Right lobe of liver (tissue), 6 donors: Measurements from ENCODE around the gene SURF4. TPM values are rescaled to one million over a fixed set of nuclear protein-coding genes. Genes with fewer than 3 reads are reported as not detected.

ENCODE experiments used
- ATAC-seq, 4 donors: fragments of 200-7000 bp; cut with Tn5 transposase; one replicate each; pipeline ENCODE4 v1.9.1; 2020; ENCODE audit warnings: mild to moderate bottlenecking in 4 of 4, moderate library complexity in 4 of 4
- DNase-seq, 3 donors: peaks; one replicate each; pipeline ENCODE4 v3.0.0-alpha.2; 2020
- H3K27ac ChIP-seq, 3 donors: fragments of 200-600 bp; one replicate each; pipeline ENCODE4 v1.8.0; 2022
- H3K27me3 ChIP-seq, 2 donors: fragments of 200-600 bp; one replicate each; pipeline ENCODE4 v1.8.0; 2022
- H3K36me3 ChIP-seq, 4 donors: fragments of 200-600 bp; sonication (generic) in 1 of 4; one replicate each; pipeline versions ENCODE4 v1.5.1 to v1.8.0; 2017 to 2022; ENCODE audit warnings: control low read depth in 1 of 4
- H3K4me1 ChIP-seq, 4 donors: fragments of 200-600 bp; sonication (generic) in 1 of 4; one replicate each; pipeline versions ENCODE4 v1.5.1 to v1.8.0; 2017 to 2022; ENCODE audit warnings: control low read depth in 1 of 4
- H3K4me3 ChIP-seq, 3 donors: fragments of 200-600 bp; one replicate each; pipeline ENCODE4 v1.8.0; 2022
- H3K9me3 ChIP-seq, 4 donors: fragments of 200-600 bp; sonication (generic) in 1 of 4; one replicate each; pipeline versions ENCODE4 v1.5.1 to v1.8.0; 2017 to 2022; ENCODE audit warnings: control low read depth in 1 of 4
- POLR2A ChIP-seq: fragments of 450-650 bp; IDR thresholded peaks from one replicate; pipeline ENCODE4 v1.6.1; 2017; ENCODE audit warnings: antibody characterized with exemption, mild to moderate bottlenecking
- WGBS: methylation state at CpG from one replicate; pipeline ENCODE4 v1.1.6; 2018; ENCODE audit warnings: low coverage, low lambda C conversion rate; ENCODE audit not compliant: insufficient coverage; ENCODE audit errors: missing lambda C conversion rate; 5-methylcytosine and 5-hydroxymethylcytosine counted together
- intact Hi-C, 2 donors: fragments of 100-400 bp; cut with DNase I; formaldehyde crosslinking; loops; one replicate each; pipeline versions ENCODE4 v1.11.2 to v1.14.1; 2022
- total RNA-seq, 6 experiments: library from RNA; depleted of rRNA in 2 of 6; stranded (reverse); fragments of >200 nt in 2 of 6; fragmentation: NEBNext Ultra II Directional in 3 of 6; extraction: Animal tissue kit (Norgen Biotek cat#: 25700) in 3 of 6; gene quantifications; one replicate each; pipeline versions ENCODE4 v1.1.0 to v1.2.4, GENCODE V29; 2016 to 2023
- TF ChIP-seq, protein P1 (sequence below), 4 donors: fragments of 200-600 bp in 3 of 4; fragments of 450-650 bp in 1 of 4; IDR thresholded peaks; one replicate each; pipeline versions ENCODE4 v1.5.1 to v1.8.0; 2016 to 2022; ENCODE audit warnings: antibody characterized with exemption in 4 of 4, mild to moderate bottlenecking in 2 of 4
- donor health status: DM: no; HTN: yes; CAD: no.
- donor health status: DM: no; HTN: no; CAD: no.
- donor health status: DM: no; HTN: no; CAD: no.
- donor health status: DM: no; HTN: yes; CAD: no.
- donor health status: DM: no; HTN: yes; CAD: no.

The SURF4 gene
- total RNA-seq, 6 experiments from 2014 or later: 181 to 243 (median 213) TPM

- no peak overlapping the region for H3K27ac ChIP-seq
- H3K4me1 ChIP-seq: peaks cover 0 to 22% (median 7%) of the 10 kb centered on the region in 4 donors
- no peak overlapping the region for H3K4me3 ChIP-seq
- DNase-seq (no peak), ATAC-seq (no peak)
- intact Hi-C loops: no loop called here
- no peaks in the 10 kb centered on the region for H3K9me3 ChIP-seq
- H3K36me3 ChIP-seq: peaks cover 0 to 45% (median 12%) of the 10 kb centered on the region in 4 donors
- TF ChIP-seq POLR2A: no peak
- TF ChIP-seq, protein P1, sequence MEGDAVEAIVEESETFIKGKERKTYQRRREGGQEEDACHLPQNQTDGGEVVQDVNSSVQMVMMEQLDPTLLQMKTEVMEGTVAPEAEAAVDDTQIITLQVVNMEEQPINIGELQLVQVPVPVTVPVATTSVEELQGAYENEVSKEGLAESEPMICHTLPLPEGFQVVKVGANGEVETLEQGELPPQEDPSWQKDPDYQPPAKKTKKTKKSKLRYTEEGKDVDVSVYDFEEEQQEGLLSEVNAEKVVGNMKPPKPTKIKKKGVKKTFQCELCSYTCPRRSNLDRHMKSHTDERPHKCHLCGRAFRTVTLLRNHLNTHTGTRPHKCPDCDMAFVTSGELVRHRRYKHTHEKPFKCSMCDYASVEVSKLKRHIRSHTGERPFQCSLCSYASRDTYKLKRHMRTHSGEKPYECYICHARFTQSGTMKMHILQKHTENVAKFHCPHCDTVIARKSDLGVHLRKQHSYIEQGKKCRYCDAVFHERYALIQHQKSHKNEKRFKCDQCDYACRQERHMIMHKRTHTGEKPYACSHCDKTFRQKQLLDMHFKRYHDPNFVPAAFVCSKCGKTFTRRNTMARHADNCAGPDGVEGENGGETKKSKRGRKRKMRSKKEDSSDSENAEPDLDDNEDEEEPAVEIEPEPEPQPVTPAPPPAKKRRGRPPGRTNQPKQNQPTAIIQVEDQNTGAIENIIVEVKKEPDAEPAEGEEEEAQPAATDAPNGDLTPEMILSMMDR (IDR thresholded peaks at IDR 0.05): no peak
- 77% methylated on average over 1 of the region's 1 CpG for WGBS
- no peaks in the 10 kb centered on the region for H3K27me3 ChIP-seq
These were observed 39.3 kb upstream of the SURF4 start for GRCh38 chr9:133415170-133415569.

DNA sequence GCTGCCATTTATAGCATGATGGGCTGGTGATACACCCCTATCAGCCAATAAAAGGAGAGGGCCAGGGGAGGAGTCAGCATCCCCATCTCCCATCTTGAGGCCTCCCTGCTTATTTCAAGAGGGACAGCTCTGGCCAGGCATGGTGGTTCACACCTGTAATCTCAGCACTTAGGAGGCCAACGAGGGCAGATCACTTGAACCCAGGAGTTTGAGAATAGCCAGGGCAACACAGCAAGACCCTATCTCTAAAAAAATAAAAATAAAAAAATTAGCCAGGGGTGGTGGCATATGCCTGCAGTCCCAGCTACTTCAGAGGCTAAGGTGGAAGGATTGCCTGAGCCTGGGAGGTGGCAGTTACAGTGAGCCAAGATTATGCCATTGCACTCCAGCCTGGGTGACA lies 32.2 kb upstream of the SURF4 start:
- Histone ChIP-seq H3K4me3 (no peak overlapping the region), H3K27me3 (no peaks in the 10 kb centered on the region), H3K36me3 (peaks cover 3 to 64% (median 22%) of the 10 kb centered on the region in 4 donors), H3K9me3 (no peaks in the 10 kb centered on the region), H3K27ac (no peak overlapping the region), H3K4me1 (peaks cover 0 to 9% (median 2%) of the 10 kb centered on the region in 4 donors)
- ATAC-seq: no peak
- TF ChIP-seq POLR2A: no peak
- TF ChIP-seq, protein P1 (IDR thresholded peaks at IDR 0.05): no peak
- DNase-seq: no peak
- intact Hi-C loops: loop anchor here in 1 of 2 donors (5.0 to 10.0 kb wide), 2 partner anchors 53 to 74 kb away; partner anchors contain the start of genes SURF1 and SURF2
- WGBS: 80% methylated on average over 1 of the region's 1 CpG

DNA sequence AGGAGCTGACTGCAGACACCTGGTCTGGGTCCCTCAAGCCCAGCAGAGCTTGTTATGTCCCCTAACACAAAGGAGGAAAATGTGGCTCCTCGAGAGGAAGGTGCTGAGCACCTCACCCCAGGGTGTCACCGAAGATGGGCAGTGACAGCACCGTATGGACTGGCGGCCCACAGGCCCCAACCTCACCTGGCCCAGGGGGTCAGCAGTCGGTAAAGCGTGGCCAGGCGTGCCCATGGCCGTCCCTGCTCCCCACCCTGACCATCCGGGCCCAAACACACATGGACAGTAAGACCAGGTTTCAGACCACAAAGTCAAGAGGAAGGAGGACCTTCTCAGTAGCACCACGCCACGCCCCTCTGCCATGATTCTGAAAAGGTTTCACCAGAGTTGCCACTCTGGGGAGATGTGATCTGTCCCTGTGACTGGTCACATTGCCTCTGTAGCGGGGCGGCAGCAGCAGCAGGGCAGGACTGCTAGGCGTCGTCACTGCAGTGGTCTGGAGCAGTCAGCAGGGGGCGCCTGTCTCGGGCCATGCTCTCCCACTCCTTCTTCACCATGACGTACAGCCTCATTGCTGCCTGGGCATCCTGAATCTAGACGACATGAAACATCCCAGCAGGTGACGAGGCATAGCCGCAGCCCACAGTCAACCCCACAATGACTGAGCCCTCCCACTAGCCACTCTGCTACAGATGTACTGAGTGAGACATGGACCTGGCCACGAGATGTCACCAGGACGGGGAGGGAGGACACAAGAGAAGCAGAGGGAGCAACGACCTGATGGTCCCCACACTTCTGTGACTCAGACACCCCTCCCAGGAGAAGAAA lies 30.8 kb upstream of the SURF4 start:
- DNase-seq (peak; percentile 74 to 82 (median 81)), ATAC-seq (peak; percentile 84 to 91 (median 88))
- TF ChIP-seq POLR2A: no peak
- TF ChIP-seq, protein P1 (IDR thresholded peaks at IDR 0.05): peak; percentile 87 to 93 (median 92)
- Histone ChIP-seq H3K4me3 (no peak overlapping the region), H3K4me1 (peaks cover 0 to 9% (median 2%) of the 10 kb centered on the region in 4 donors), H3K9me3 (no peaks in the 10 kb centered on the region), H3K36me3 (peaks cover 3 to 52% (median 18%) of the 10 kb centered on the region in 4 donors), H3K27me3 (no peaks in the 10 kb centered on the region), H3K27ac (no peak overlapping the region)
- WGBS: 37% methylated on average over 13 of the region's 24 CpGs
- intact Hi-C loops: loop anchor here in 1 of 2 donors (5.0 to 10.0 kb wide), 2 partner anchors 52 to 76 kb away; partner anchors contain the start of genes SURF1 and SURF2

- 29% methylated on average over 15 of the region's 19 CpGs for WGBS
- TF ChIP-seq, protein P1 (IDR thresholded peaks at IDR 0.05): no peak
- TF ChIP-seq POLR2A: no peak
- H3K27ac ChIP-seq: peak overlapping the region in 2 of 3 donors; percentile 29 to 57
- peaks cover 3 to 43% (median 15%) of the 10 kb centered on the region in 4 donors for H3K36me3 ChIP-seq
- H3K4me3 ChIP-seq: no peak overlapping the region
- H3K4me1 ChIP-seq: peaks cover 0 to 9% (median 2%) of the 10 kb centered on the region in 4 donors
- no peaks in the 10 kb centered on the region for H3K9me3 ChIP-seq
- no peaks in the 10 kb centered on the region for H3K27me3 ChIP-seq
- ATAC-seq (peak in 3 of 4 donors; percentile 10 to 61 (median 57)), DNase-seq (no peak)
- intact Hi-C loops: loop anchor here in 1 of 2 donors (5.0 to 10.0 kb wide), 2 partner anchors 51 to 77 kb away; partner anchors contain the start of genes SURF1 and SURF2
These were observed 29.9 kb upstream of the SURF4 start for GRCh38 chr9:133405508-133406438.
